ENCODE measurements around the gene SEL1L3. TPM values are rescaled to one million over a fixed set of nuclear protein-coding genes. Genes with fewer than 3 reads are reported as not detected.

The SEL1L3 gene
- total and polyA plus RNA-seq, 2 of the 13 experiments (the other 11 are each of a cell fraction or from before 2014, with no cell fraction given) = 0.28 to 1.1 TPM

- CTCF ChIA-PET (ENCODE audit: low intra/inter-chr PET ratio, low total read pairs) = interaction anchor here (4.2 kb wide), 1 partner anchor 330 kb away, joined by 54 read pairs; no protein-coding TSS in a partner anchor
- Histone ChIP-seq H3K36me3 (replicated peaks in 1 of 2; ENCODE audit: control insufficient read depth in 1 of 2, insufficient read depth in 2 of 2, low read length in 2 of 2) (no peaks in the 10 kb centered on the region), H3K9me3 (ENCODE audit: low read length) (no peaks in the 10 kb centered on the region), H3K9ac (ENCODE audit: insufficient read depth, low read depth, low read length) (no peak overlapping the region), H3K4me3 (replicated peaks in 1 of 3; ENCODE audit: insufficient read depth in 1 of 3, low read depth in 2 of 3, low read length in 3 of 3) (no peak overlapping the region), H3K27me3 (ENCODE audit: control insufficient read depth in 1 of 2, insufficient read depth in 2 of 2, low read length in 2 of 2) (no peaks in the 10 kb centered on the region), H3K79me2 (ENCODE audit: insufficient read depth, low read length) (no peaks in the 10 kb centered on the region), H2AFZ (ENCODE audit: low read length) (no peak overlapping the region), H3K4me2 (ENCODE audit: low read depth, low read length) (no peak overlapping the region), H3K4me1 (ENCODE audit: insufficient read depth, low read length) (no peaks in the 10 kb centered on the region), H4K20me1 (ENCODE audit: insufficient read depth, low read length) (no peaks in the 10 kb centered on the region), H3K27ac (ENCODE audit: extremely low read length, insufficient read depth, low read length) (no peak overlapping the region)
- DNase-seq (ENCODE audit: low spot score) (no peak), FAIRE-seq (no peak), ATAC-seq (no peak)
- no TSS peak for BruUV-seq (replicated peaks)
- intact Hi-C loops (cut with micrococcal nuclease; ENCODE audit: unreplicated experiment) = no loop called here
- 27% methylated on average over 1 of the region's 1 CpG for WGBS (ENCODE audit: low lambda C conversion rate)
- in situ Hi-C loops (cut with HindIII; ENCODE audit: extremely low pct_ligation_motif_present, low pct_unique_long_range_greater_than_20kb) = loop anchor here (25.0 kb wide), 1 partner anchor 234 kb away; no protein-coding TSS in a partner anchor
- POLR2A ChIA-PET = no interaction called here
- no peak for TF ChIP-seq ZNF160 (CRISPR knock-in tag; IDR thresholded peaks at IDR 0.05)
- TF ChIP-seq CCDC6 (CRISPR knock-in tag; IDR thresholded peaks at IDR 0.05) = no peak
- no peak for TF ChIP-seq NBN (conservative IDR thresholded peaks at IDR 0.05)
- TF ChIP-seq, protein P1, sequence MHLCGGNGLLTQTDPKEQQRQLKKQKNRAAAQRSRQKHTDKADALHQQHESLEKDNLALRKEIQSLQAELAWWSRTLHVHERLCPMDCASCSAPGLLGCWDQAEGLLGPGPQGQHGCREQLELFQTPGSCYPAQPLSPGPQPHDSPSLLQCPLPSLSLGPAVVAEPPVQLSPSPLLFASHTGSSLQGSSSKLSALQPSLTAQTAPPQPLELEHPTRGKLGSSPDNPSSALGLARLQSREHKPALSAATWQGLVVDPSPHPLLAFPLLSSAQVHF (CRISPR knock-in tag; IDR thresholded peaks at IDR 0.05) = no peak
- TF ChIP-seq ZNF615 (CRISPR knock-in tag; IDR thresholded peaks at IDR 0.05; ENCODE audit: borderline replicate concordance) = no peak
Observed at GRCh38 chr4:25770847-25771246, 91.9 kb downstream of the SEL1L3 start.

DNA sequence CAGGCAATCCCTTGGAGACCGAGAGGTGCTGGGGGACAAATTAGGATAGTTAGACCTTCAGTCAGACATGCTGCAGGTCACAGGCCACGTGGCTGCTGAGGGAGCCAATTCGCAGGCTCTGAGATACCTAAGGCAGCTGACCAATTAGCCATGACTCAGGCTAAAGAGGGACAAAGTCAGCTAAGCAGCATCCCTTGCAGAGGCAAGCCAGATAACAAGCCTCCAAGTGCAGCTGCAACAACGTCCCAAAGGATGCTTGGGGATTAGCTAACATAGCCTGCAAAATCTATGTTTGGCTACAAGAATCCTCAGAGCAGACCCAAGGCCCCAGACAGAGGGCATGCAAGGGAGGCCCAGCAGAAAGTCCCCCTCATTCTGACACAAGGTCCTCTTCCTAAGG is 93.5 kb downstream of the SEL1L3 start:
- ATAC-seq = no peak
- 15% methylated on average over 3 of the region's 4 CpGs for WGBS (ENCODE audit: low lambda C conversion rate)

More for the DNA sequence above, 93.5 kb downstream of the SEL1L3 start:
- in situ Hi-C loops (cut with HindIII; ENCODE audit: extremely low pct_ligation_motif_present, low pct_unique_long_range_greater_than_20kb) = loop anchor here (5.0 to 25.0 kb wide), 2 partner anchors 232 to 327 kb away; no protein-coding TSS in a partner anchor
- no peak for FAIRE-seq
- H2AFZ ChIP-seq (ENCODE audit: low read length) = no peak overlapping the region
- H3K9me3 ChIP-seq (ENCODE audit: low read length) = no peaks in the 10 kb centered on the region
- intact Hi-C loops (cut with micrococcal nuclease; ENCODE audit: unreplicated experiment) = loop anchor here (2.0 kb wide), 2 partner anchors 102 to 238 kb away; no protein-coding TSS in a partner anchor
- no peak overlapping the region for H3K9ac ChIP-seq (ENCODE audit: insufficient read depth, low read depth, low read length)
- CTCF ChIA-PET (ENCODE audit: low intra/inter-chr PET ratio, low total read pairs) = interaction anchor here (4.2 kb wide), 1 partner anchor 329 kb away, joined by 54 read pairs; no protein-coding TSS in a partner anchor
- DNase-seq (ENCODE audit: low spot score) = no peak
- no peaks in the 10 kb centered on the region for H3K27me3 ChIP-seq (ENCODE audit: control insufficient read depth in 1 of 2, insufficient read depth in 2 of 2, low read length in 2 of 2)
- H3K79me2 ChIP-seq (ENCODE audit: insufficient read depth, low read length) = no peaks in the 10 kb centered on the region
- TF ChIP-seq SALL1 (CRISPR knock-in tag; IDR thresholded peaks at IDR 0.05) (no peak), ZBTB1 (CRISPR knock-in tag; IDR thresholded peaks at IDR 0.05; ENCODE audit: borderline replicate concordance) (no peak), FOXP1 (IDR thresholded peaks at IDR 0.05) (no peak), FOXP1 (CRISPR knock-in tag; IDR thresholded peaks at IDR 0.05) (no peak), ZSCAN25 (CRISPR knock-in tag; IDR thresholded peaks at IDR 0.05) (no peak), ZIK1 (CRISPR knock-in tag; IDR thresholded peaks at IDR 0.05; ENCODE audit: borderline replicate concordance, low read depth) (no peak), PPARG (CRISPR knock-in tag; conservative IDR thresholded peaks at IDR 0.05) (no peak), ZNF567 (CRISPR knock-in tag; IDR thresholded peaks at IDR 0.05; ENCODE audit: borderline replicate concordance) (no peak)
- TF ChIP-seq, protein P2, sequence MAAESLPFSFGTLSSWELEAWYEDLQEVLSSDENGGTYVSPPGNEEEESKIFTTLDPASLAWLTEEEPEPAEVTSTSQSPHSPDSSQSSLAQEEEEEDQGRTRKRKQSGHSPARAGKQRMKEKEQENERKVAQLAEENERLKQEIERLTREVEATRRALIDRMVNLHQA (CRISPR knock-in tag; IDR thresholded peaks at IDR 0.05) = no peak
- BruUV-seq (replicated peaks) = no TSS peak
- H3K4me2 ChIP-seq (ENCODE audit: low read depth, low read length) = no peak overlapping the region
- no peaks in the 10 kb centered on the region for H3K36me3 ChIP-seq (replicated peaks in 1 of 2; ENCODE audit: control insufficient read depth in 1 of 2, insufficient read depth in 2 of 2, low read length in 2 of 2)
- no peaks in the 10 kb centered on the region for H3K4me1 ChIP-seq (ENCODE audit: insufficient read depth, low read length)
- POLR2A ChIA-PET = no interaction called here
- H4K20me1 ChIP-seq (ENCODE audit: insufficient read depth, low read length) = no peaks in the 10 kb centered on the region
- H3K4me3 ChIP-seq (replicated peaks in 1 of 3; ENCODE audit: insufficient read depth in 1 of 3, low read depth in 2 of 3, low read length in 3 of 3) = no peak overlapping the region
- no peak overlapping the region for H3K27ac ChIP-seq (ENCODE audit: extremely low read length, insufficient read depth, low read length)

All from HepG2 (cell line).